ENCODE measurements around the gene SAXO2. TPM values are rescaled to one million over a fixed set of nuclear protein-coding genes. Genes with fewer than 3 reads are reported as not detected.
"Not testable (repeated sequence)": the region's sequence is repeated elsewhere in the genome, so short reads cannot be mapped to it uniquely, and the experiment has no call there.

SAXO2 gene
- total and polyA plus RNA-seq, 11 donors: 0.32 to 3.6 (median 2.1) TPM; not detected in 1

GRCh38 chr15:82248261-82248660 lies 14.4 kb upstream of the SAXO2 start:
- H3K27ac ChIP-seq; DNase-seq; H3K4me3 ChIP-seq; H3K27me3 ChIP-seq; ATAC-seq; H3K9me3 ChIP-seq; intact Hi-C loops (cut with DNase I); H3K4me1 ChIP-seq: not testable (repeated sequence)
- peaks cover 0 to 46% (median 29%) of the 10 kb centered on the region in 9 donors for H3K36me3 ChIP-seq
- 88 to 100% (median 91%) methylated on average over 3 of the region's 3 CpGs for WGBS, 4 donors

- H3K36me3 ChIP-seq: peaks cover 0 to 28% (median 21%) of the 10 kb centered on the region in 9 donors
- peak overlapping the region in 11 of 12 donors; percentile 36 to 86 (median 80) for H3K27ac ChIP-seq
- peak overlapping the region; percentile 73 to 97 (median 88) for H3K4me3 ChIP-seq
- peaks cover 0 to 31% (median 20%) of the 10 kb centered on the region in 12 donors for H3K4me1 ChIP-seq
- peak; percentile 13 to 63 (median 21) for ATAC-seq
- H3K9me3 ChIP-seq; H3K27me3 ChIP-seq; intact Hi-C loops (cut with DNase I): not testable (repeated sequence)
- WGBS, 4 donors: 3 to 7% (median 4%) methylated on average over 19 of the region's 19 CpGs
- DNase-seq: peak in 2 of 5 donors; percentile 24 to 38
Measured at GRCh38 chr15:82261566-82262421, 824 bp upstream of the SAXO2 start.

GRCh38 chr15:82263350-82263749 lies 732 bp downstream of the SAXO2 start:
- Histone ChIP-seq H3K36me3 (peaks cover 0 to 13% (median 6%) of the 10 kb centered on the region in 9 donors), H3K4me3 (peak overlapping the region in 10 of 12 donors; percentile 73 to 97 (median 90)), H3K4me1 (peaks cover 0 to 33% (median 20%) of the 10 kb centered on the region in 12 donors), H3K27ac (peak overlapping the region in 3 of 12 donors; percentile 80 to 86 (median 81)), H3K9me3 (no peaks in the 10 kb centered on the region), H3K27me3 (no peaks in the 10 kb centered on the region)
- DNase-seq (no peak), ATAC-seq (no peak)
- 31 to 37% (median 32%) methylated on average over 3 of the region's 3 CpGs for WGBS, 4 donors
- intact Hi-C loops (cut with DNase I): no loop called here
- TF ChIP-seq CTCF (IDR thresholded peaks at IDR 0.05): no peak
- no peak for TF ChIP-seq POLR2A (IDR thresholded peaks at IDR 0.05)

- DNase-seq; H3K9me3 ChIP-seq; ATAC-seq; H3K36me3 ChIP-seq; H3K27ac ChIP-seq; H3K27me3 ChIP-seq; H3K4me3 ChIP-seq; intact Hi-C loops (cut with DNase I): not testable (repeated sequence)
- peaks cover 0 to 17% (median 7%) of the 10 kb centered on the region in 12 donors for H3K4me1 ChIP-seq
- WGBS, 4 donors: 61 to 76% (median 66%) methylated on average over 2 of the region's 2 CpGs
Measured at GRCh38 chr15:82267137-82267536, 4.5 kb downstream of the SAXO2 start.

GRCh38 chr15:82268454-82268853 lies 5.8 kb downstream of the SAXO2 start:
- H3K27me3 ChIP-seq; H3K36me3 ChIP-seq; ATAC-seq; H3K27ac ChIP-seq; H3K4me3 ChIP-seq; intact Hi-C loops (cut with DNase I); H3K9me3 ChIP-seq; DNase-seq: not testable (repeated sequence)
- H3K4me1 ChIP-seq: peaks cover 0 to 11% (median 4%) of the 10 kb centered on the region in 12 donors
- WGBS, 4 donors: 3 to 28% (median 16%) methylated on average over 2 of the region's 2 CpGs

GRCh38 chr15:82272154-82272553 lies 9.5 kb downstream of the SAXO2 start:
- H3K9me3 ChIP-seq: peaks cover 0 to 21% (median 7%) of the 10 kb centered on the region in 12 donors
- H3K27me3 ChIP-seq: no peaks in the 10 kb centered on the region
- H3K36me3 ChIP-seq: no peaks in the 10 kb centered on the region
- intact Hi-C loops (cut with DNase I): no loop called here
- TF ChIP-seq CTCF (IDR thresholded peaks at IDR 0.05): no peak
- TF ChIP-seq POLR2A (IDR thresholded peaks at IDR 0.05): no peak
- ATAC-seq: no peak
- WGBS, 4 donors: 71 to 81% (median 73%) methylated on average over 2 of the region's 2 CpGs
- H3K4me1 ChIP-seq: no peaks in the 10 kb centered on the region
- no peak overlapping the region for H3K4me3 ChIP-seq
- no peak for DNase-seq
- H3K27ac ChIP-seq: no peak overlapping the region

Measured in heart left ventricle (tissue), 16 donors.